Left forelimb (tissue), 1 donor: Measurements from ENCODE around the gene CENPP.

Experiments used
- DNase-seq: peaks from one replicate; pipeline ENCODE4 v3.0.0-alpha.2; 2018; ENCODE audit warnings: low spot score

CENPP gene

GRCh38 chr9:92480986-92481633 is 155.4 kb downstream of the CENPP start:
- no peak for DNase-seq

GRCh38 chr9:92482329-92482728 is 156.6 kb downstream of the CENPP start, which contains the start of gene ASPN:
TSS of gene ASPN (minus strand) at chr9:92482506.
- DNase-seq: no peak

GRCh38 chr9:92482805-92483204 is 157.1 kb downstream of the CENPP start:
- no peak for DNase-seq

GRCh38 chr9:92483627-92484545 is 158.1 kb downstream of the CENPP start:
- no peak for DNase-seq

- DNase-seq: no peak
Measured at GRCh38 chr9:92484563-92484962, 158.8 kb downstream of the CENPP start.

- DNase-seq: no peak
Measured at GRCh38 chr9:92486371-92486770, 160.6 kb downstream of the CENPP start.

- no peak for DNase-seq
Measured at GRCh38 chr9:92488681-92489550, 163.2 kb downstream of the CENPP start.

- DNase-seq: no peak
Measured at GRCh38 chr9:92492781-92493401, 167.1 kb downstream of the CENPP start.

GRCh38 chr9:92493749-92494387 is 168.1 kb downstream of the CENPP start:
- DNase-seq: no peak

GRCh38 chr9:92494856-92495255 is 169.1 kb downstream of the CENPP start:
- no peak for DNase-seq

- no peak for DNase-seq
Measured at GRCh38 chr9:92496396-92497176, 170.8 kb downstream of the CENPP start.

GRCh38 chr9:92499701-92500100 is 173.9 kb downstream of the CENPP start:
- no peak for DNase-seq

GRCh38 chr9:92500725-92501124 is 175.0 kb downstream of the CENPP start:
- no peak for DNase-seq

- no peak for DNase-seq
Measured at GRCh38 chr9:92501671-92502393, 176.1 kb downstream of the CENPP start.

- no peak for DNase-seq
Measured at GRCh38 chr9:92503156-92503555, 177.4 kb downstream of the CENPP start.

GRCh38 chr9:92504881-92505280 is 179.1 kb downstream of the CENPP start:
- no peak for DNase-seq

GRCh38 chr9:92506184-92506857 is 180.6 kb downstream of the CENPP start:
- no peak for DNase-seq

GRCh38 chr9:92507005-92507404 is 181.3 kb downstream of the CENPP start:
- no peak for DNase-seq

GRCh38 chr9:92507496-92507895 is 181.7 kb downstream of the CENPP start:
- DNase-seq: no peak
